Panc1 (cell line): Measurements from ENCODE around the gene CD4.

Experiments
- POLR2AphosphoS5 ChIP-seq: IDR thresholded peaks from 2 replicates; pipeline ENCODE4 v1.6.1; 2012; ENCODE audit warnings: mild to moderate bottlenecking, low read depth, low read length, moderate library complexity
- SIN3A ChIP-seq: IDR thresholded peaks from 2 replicates; pipeline ENCODE4 v1.6.1; 2012; ENCODE audit warnings: low read depth, mild to moderate bottlenecking, low read length, moderate library complexity, borderline replicate concordance; ENCODE audit not compliant: insufficient read depth
- TCF7L2 ChIP-seq: IDR thresholded peaks from 2 replicates; pipeline ENCODE4 v1.6.1; 2011; ENCODE audit warnings: mild to moderate bottlenecking, low read depth, low read length, inconsistent platforms
- TF ChIP-seq, protein P1 (sequence below): fragments of 450-650 bp; IDR thresholded peaks from 2 replicates; pipeline ENCODE4 v1.5.1; 2017; ENCODE audit warnings: mild to moderate bottlenecking

DNA sequence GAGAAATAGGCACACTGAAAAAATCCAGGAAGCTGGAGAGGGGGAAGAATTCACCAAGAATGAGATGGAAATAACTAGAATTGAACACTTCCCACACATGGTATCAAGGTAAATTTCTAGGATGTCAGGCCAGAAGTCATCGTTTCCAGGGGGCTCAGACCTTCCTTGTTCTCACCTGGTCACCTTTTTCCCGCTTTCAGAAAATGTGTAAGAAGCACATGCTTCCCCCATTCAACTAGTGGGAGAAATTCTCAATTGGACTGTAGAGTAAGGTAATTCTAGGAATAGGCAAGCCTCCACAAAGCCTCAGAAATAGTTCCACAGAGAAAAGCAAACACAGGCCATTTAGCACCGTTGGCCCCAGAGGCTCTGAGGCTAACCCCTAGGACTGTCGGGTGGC is 25.9 kb upstream of the CD4 start:
- TF ChIP-seq, protein P1, sequence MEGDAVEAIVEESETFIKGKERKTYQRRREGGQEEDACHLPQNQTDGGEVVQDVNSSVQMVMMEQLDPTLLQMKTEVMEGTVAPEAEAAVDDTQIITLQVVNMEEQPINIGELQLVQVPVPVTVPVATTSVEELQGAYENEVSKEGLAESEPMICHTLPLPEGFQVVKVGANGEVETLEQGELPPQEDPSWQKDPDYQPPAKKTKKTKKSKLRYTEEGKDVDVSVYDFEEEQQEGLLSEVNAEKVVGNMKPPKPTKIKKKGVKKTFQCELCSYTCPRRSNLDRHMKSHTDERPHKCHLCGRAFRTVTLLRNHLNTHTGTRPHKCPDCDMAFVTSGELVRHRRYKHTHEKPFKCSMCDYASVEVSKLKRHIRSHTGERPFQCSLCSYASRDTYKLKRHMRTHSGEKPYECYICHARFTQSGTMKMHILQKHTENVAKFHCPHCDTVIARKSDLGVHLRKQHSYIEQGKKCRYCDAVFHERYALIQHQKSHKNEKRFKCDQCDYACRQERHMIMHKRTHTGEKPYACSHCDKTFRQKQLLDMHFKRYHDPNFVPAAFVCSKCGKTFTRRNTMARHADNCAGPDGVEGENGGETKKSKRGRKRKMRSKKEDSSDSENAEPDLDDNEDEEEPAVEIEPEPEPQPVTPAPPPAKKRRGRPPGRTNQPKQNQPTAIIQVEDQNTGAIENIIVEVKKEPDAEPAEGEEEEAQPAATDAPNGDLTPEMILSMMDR: no peak
- TF ChIP-seq TCF7L2 (no peak), POLR2AphosphoS5 (no peak), SIN3A (no peak)
